Keratinocyte (primary cell): Measurements from ENCODE around the gene UBLCP1. TPM values are rescaled to one million over a fixed set of nuclear protein-coding genes. Genes with fewer than 3 reads are reported as not detected.

Source experiments
- DNase-seq: peaks from one replicate; pipeline ENCODE4 v3.0.0-alpha.2; 2011; ENCODE audit warnings: low read depth, missing footprints, low spot score
- FAIRE-seq: peaks from 2 replicates; lab custom pipeline; 2011; peaks lifted over from hg19 to GRCh38; lab: Jason Lieb, UNC
- H2AFZ ChIP-seq: 2 replicates; pipeline ENCODE4 v1.6.0; 2012; ENCODE audit warnings: low read length, control low read depth, inconsistent platforms; ENCODE audit not compliant: control insufficient read depth
- H3K27ac ChIP-seq: 2 replicates; pipeline ENCODE4 v1.5.1; 2011; ENCODE audit warnings: low read length; ENCODE audit not compliant: control insufficient read depth, insufficient read depth
- H3K27me3 ChIP-seq: 3 replicates; pipeline ENCODE4 v1.6.0; 2011; ENCODE audit warnings: low read length; ENCODE audit not compliant: control insufficient read depth, insufficient read depth; ENCODE audit errors: extremely low read depth
- H3K36me3 ChIP-seq, 2 experiments: 2 replicates in 1 of 2; 3 replicates in 1 of 2; pipeline ENCODE4 v1.5.1; 2011; ENCODE audit warnings: low read length in 2 of 2, mild to moderate bottlenecking in 1 of 2; ENCODE audit not compliant: control insufficient read depth in 2 of 2, insufficient read depth in 2 of 2; ENCODE audit errors: extremely low read depth in 1 of 2
- H3K4me1 ChIP-seq: 3 replicates; pipeline ENCODE4 v1.5.1; 2011; ENCODE audit warnings: low read length; ENCODE audit not compliant: control insufficient read depth, insufficient read depth; ENCODE audit errors: extremely low read depth
- H3K4me2 ChIP-seq: 3 replicates; pipeline ENCODE4 v1.6.0; 2011; ENCODE audit warnings: low read depth, low read length; ENCODE audit not compliant: control insufficient read depth, insufficient read depth; ENCODE audit errors: extremely low read depth
- H3K4me3 ChIP-seq, 3 experiments: fragments of 200-600 bp in 1 of 3; sonication (generic) in 1 of 3; 2 replicates in 2 of 3; 3 replicates in 1 of 3; pipeline ENCODE4 v1.5.1; 2011 to 2016; ENCODE audit warnings: low read length in 3 of 3, mild to moderate bottlenecking in 3 of 3, control low read depth in 2 of 3, inconsistent platforms in 1 of 3, low read depth in 1 of 3, mixed read lengths in 1 of 3, mixed run types in 1 of 3, moderate library complexity in 1 of 3; ENCODE audit not compliant: control insufficient read depth in 2 of 3, insufficient read depth in 2 of 3; ENCODE audit errors: extremely low read depth in 1 of 3
- H3K79me2 ChIP-seq: 2 replicates; pipeline ENCODE4 v1.6.0; 2012; ENCODE audit warnings: low read length; ENCODE audit not compliant: control insufficient read depth, insufficient read depth
- H3K9ac ChIP-seq: 3 replicates; pipeline ENCODE4 v1.6.0; 2011; ENCODE audit warnings: low read length; ENCODE audit not compliant: control insufficient read depth, insufficient read depth; ENCODE audit errors: extremely low read depth
- H3K9me1 ChIP-seq: 3 replicates; pipeline ENCODE4 v1.6.0; 2011; ENCODE audit warnings: low read length; ENCODE audit not compliant: control insufficient read depth, insufficient read depth; ENCODE audit errors: extremely low read depth
- H3K9me3 ChIP-seq: 2 replicates; pipeline ENCODE4 v1.5.1; 2012; ENCODE audit warnings: low read depth, low read length; ENCODE audit not compliant: control insufficient read depth
- H4K20me1 ChIP-seq: 3 replicates; pipeline ENCODE4 v1.6.0; 2011; ENCODE audit warnings: low read length; ENCODE audit not compliant: control insufficient read depth, insufficient read depth; ENCODE audit errors: extremely low read depth
- CTCF ChIP-seq, 3 experiments: IDR thresholded peaks in 1 of 3; conservative IDR thresholded peaks in 1 of 3; optimal IDR thresholded peaks in 1 of 3; 2 replicates in 2 of 3; 3 replicates in 1 of 3; pipeline versions ENCODE3 to v1.5.1; 2011; ENCODE audit warnings: low read length in 3 of 3, mild to moderate bottlenecking in 3 of 3, moderate library complexity in 2 of 3, control low read depth in 1 of 3, inconsistent platforms in 1 of 3; ENCODE audit not compliant: insufficient read depth in 2 of 3; ENCODE audit errors: extremely low read depth in 1 of 3
- EZH2 ChIP-seq: IDR thresholded peaks from one replicate; pipeline ENCODE4 v1.6.1; 2012; ENCODE audit warnings: inconsistent platforms, mild to moderate bottlenecking, low read length, moderate library complexity
- dilution Hi-C: fragments of 300-500 bp; cut with MboI; formaldehyde crosslinking; loops from one replicate; pipeline ENCODE4 v1.7.0; 2020; ENCODE audit warnings: low sequenced_read_pairs; ENCODE audit not compliant: extremely low pct_ligation_motif_present
- polyA plus RNA-seq, 5 experiments: library from polyadenylated mRNA; depleted of rRNA in 3 of 5; stranded (reverse) in 3 of 5; stranded (forward) in 1 of 5; unstranded in 1 of 5; fragments of >200 nt; gene quantifications; 1 replicate in 1 of 5; 2 replicates in 3 of 5; 3 replicates in 1 of 5; pipeline versions ENCODE4 v1.2.1 to v1.2.3, GENCODE V29; 2011 to 2012; ENCODE audit warnings: missing spikeins in 2 of 5, low read depth in 1 of 5, low replicate concordance in 1 of 5

The UBLCP1 gene
- polyA plus RNA-seq, 1 donor (not counting 4 experiments of a cell fraction or from before 2014, with no cell fraction given), result 42.5 TPM

- no peak for TF ChIP-seq CTCF (optimal IDR thresholded peaks at IDR 0.05 in 1 of 3, IDR thresholded peaks at IDR 0.05 in 1 of 3, conservative IDR thresholded peaks at IDR 0.05 in 1 of 3; ENCODE audit: extremely low read depth in 1 of 3, insufficient read depth in 2 of 3, low read length in 3 of 3)
- TF ChIP-seq EZH2, result no peak
- H3K27me3 ChIP-seq, result no peaks in the 10 kb centered on the region
- no peaks in the 10 kb centered on the region for H3K79me2 ChIP-seq
- no peak overlapping the region for H3K4me3 ChIP-seq
- no peaks in the 10 kb centered on the region for H3K36me3 ChIP-seq
- H3K9me1 ChIP-seq, result no peaks in the 10 kb centered on the region
- DNase-seq (no peak), FAIRE-seq (peak; percentile 44)
- H2AFZ ChIP-seq, result no peak overlapping the region
- no peaks in the 10 kb centered on the region for H3K9me3 ChIP-seq
- no peaks in the 10 kb centered on the region for H4K20me1 ChIP-seq
- H3K4me2 ChIP-seq, result no peak overlapping the region
- H3K9ac ChIP-seq, result no peak overlapping the region
- dilution Hi-C loops, result no loop called here
- peaks cover 35% of the 10 kb centered on the region for H3K4me1 ChIP-seq
- no peak overlapping the region for H3K27ac ChIP-seq
These were observed 38.6 kb upstream of the UBLCP1 start for GRCh38 chr5:159224471-159224870.

- Histone ChIP-seq H3K4me2 (no peak overlapping the region), H3K9ac (no peak overlapping the region), H3K9me1 (no peaks in the 10 kb centered on the region), H4K20me1 (no peaks in the 10 kb centered on the region), H3K27me3 (no peaks in the 10 kb centered on the region), H3K9me3 (no peaks in the 10 kb centered on the region), H3K27ac (peak overlapping the region; percentile 64), H2AFZ (no peak overlapping the region), H3K4me1 (peaks cover 37% of the 10 kb centered on the region), H3K4me3 (no peak overlapping the region), H3K36me3 (no peaks in the 10 kb centered on the region), H3K79me2 (no peaks in the 10 kb centered on the region)
- DNase-seq (no peak), FAIRE-seq (no peak)
- TF ChIP-seq EZH2, result no peak
- TF ChIP-seq CTCF (optimal IDR thresholded peaks at IDR 0.05 in 1 of 3, IDR thresholded peaks at IDR 0.05 in 1 of 3, conservative IDR thresholded peaks at IDR 0.05 in 1 of 3; ENCODE audit: extremely low read depth in 1 of 3, insufficient read depth in 2 of 3, low read length in 3 of 3), result peak in 1 of 3 experiments; percentile 13
- dilution Hi-C loops, result no loop called here
These were observed 36.6 kb upstream of the UBLCP1 start for GRCh38 chr5:159226451-159226850.
